Natural killer cell (primary cell): ENCODE results near the gene TENM3. TPM values are rescaled to one million over a fixed set of nuclear protein-coding genes. Genes with fewer than 3 reads are reported as not detected.

Experiments
- ATAC-seq, 3 donors: fragments of 150-1000 bp in 2 of 3; fragments of 200-7000 bp in 1 of 3; cut with Tn5 transposase; 1 replicate in 1 of 3; 2 replicates in 2 of 3; pipeline ENCODE4 v1.10.0; 2021; ENCODE audit warnings: mild to moderate bottlenecking in 2 of 3, moderate library complexity in 2 of 3
- DNase-seq, 2 donors: peaks; one replicate each; pipeline versions ENCODE4 v3.0.0 to v3.0.0-alpha.2; 2013 to 2021; ENCODE audit warnings: mixed read lengths in 1 of 2
- H3K27ac ChIP-seq: one replicate; pipeline ENCODE4 v1.5.1; 2013; ENCODE audit warnings: mild to moderate bottlenecking, low read length
- H3K27me3 ChIP-seq: one replicate; pipeline ENCODE4 v1.6.1; 2013; ENCODE audit warnings: low read length; ENCODE audit not compliant: control insufficient read depth, insufficient read depth
- H3K36me3 ChIP-seq: one replicate; pipeline ENCODE4 v1.6.1; 2013; ENCODE audit warnings: low read length; ENCODE audit not compliant: control insufficient read depth, insufficient read depth
- H3K4me1 ChIP-seq: one replicate; pipeline ENCODE4 v1.6.1; 2013; ENCODE audit warnings: low read length; ENCODE audit not compliant: control insufficient read depth, insufficient read depth
- H3K4me3 ChIP-seq: one replicate; pipeline ENCODE4 v1.5.1; 2013; ENCODE audit warnings: low read length
- H3K9me3 ChIP-seq: one replicate; pipeline ENCODE4 v1.6.1; 2013; ENCODE audit warnings: low read length; ENCODE audit not compliant: control insufficient read depth, insufficient read depth
- H3K27ac Mint-ChIP-seq, 2 donors: one replicate each; pipeline ENCODE4 v1.8.0; 2022; ENCODE audit warnings: mild to moderate bottlenecking in 2 of 2, mixed read lengths in 2 of 2, moderate library complexity in 1 of 2
- H3K27me3 Mint-ChIP-seq, 2 donors: one replicate each; pipeline ENCODE4 v1.8.0; 2022; ENCODE audit warnings: low read depth in 2 of 2, mixed read lengths in 2 of 2
- H3K36me3 Mint-ChIP-seq: one replicate; pipeline ENCODE4 v1.8.0; 2022; ENCODE audit warnings: mixed read lengths
- H3K4me1 Mint-ChIP-seq, 2 donors: one replicate each; pipeline ENCODE4 v1.8.0; 2022; ENCODE audit warnings: mixed read lengths in 2 of 2
- H3K4me3 Mint-ChIP-seq: one replicate; pipeline ENCODE4 v1.8.0; 2022; ENCODE audit warnings: mild to moderate bottlenecking, moderate library complexity, mixed read lengths
- H3K9me3 Mint-ChIP-seq, 2 donors: one replicate each; pipeline ENCODE4 v1.8.0; 2022; ENCODE audit warnings: mixed read lengths in 2 of 2
- WGBS: methylation state at CpG from one replicate; pipeline ENCODE4 v1.1.7; 2013; ENCODE audit warnings: missing lambda C conversion rate; ENCODE audit not compliant: insufficient coverage; 5-methylcytosine and 5-hydroxymethylcytosine counted together
- intact Hi-C: fragments of 100-400 bp; cut with micrococcal nuclease; formaldehyde crosslinking; loops from one replicate; pipeline ENCODE4 v1.14.2; 2022
- total RNA-seq, 4 donors: library from RNA; stranded (reverse); fragments of 120-200 nt in 1 of 4; gene quantifications; one replicate each; pipeline versions ENCODE4 v1.2.3 to v1.2.4, GENCODE V29; 2013 to 2022
- TF ChIP-seq, protein P1 (sequence below): fragments of 200-600 bp; IDR thresholded peaks from one replicate; pipeline ENCODE4 v1.8.0; 2022; ENCODE audit warnings: antibody characterized with exemption

The TENM3 gene
- total RNA-seq, 3 donors from 2014 or later (not counting 1 experiment from before 2014, with no cell fraction given) = not detected

- H3K27me3 Mint-ChIP-seq = no peaks in the 10 kb centered on the region
- TF ChIP-seq, protein P1, sequence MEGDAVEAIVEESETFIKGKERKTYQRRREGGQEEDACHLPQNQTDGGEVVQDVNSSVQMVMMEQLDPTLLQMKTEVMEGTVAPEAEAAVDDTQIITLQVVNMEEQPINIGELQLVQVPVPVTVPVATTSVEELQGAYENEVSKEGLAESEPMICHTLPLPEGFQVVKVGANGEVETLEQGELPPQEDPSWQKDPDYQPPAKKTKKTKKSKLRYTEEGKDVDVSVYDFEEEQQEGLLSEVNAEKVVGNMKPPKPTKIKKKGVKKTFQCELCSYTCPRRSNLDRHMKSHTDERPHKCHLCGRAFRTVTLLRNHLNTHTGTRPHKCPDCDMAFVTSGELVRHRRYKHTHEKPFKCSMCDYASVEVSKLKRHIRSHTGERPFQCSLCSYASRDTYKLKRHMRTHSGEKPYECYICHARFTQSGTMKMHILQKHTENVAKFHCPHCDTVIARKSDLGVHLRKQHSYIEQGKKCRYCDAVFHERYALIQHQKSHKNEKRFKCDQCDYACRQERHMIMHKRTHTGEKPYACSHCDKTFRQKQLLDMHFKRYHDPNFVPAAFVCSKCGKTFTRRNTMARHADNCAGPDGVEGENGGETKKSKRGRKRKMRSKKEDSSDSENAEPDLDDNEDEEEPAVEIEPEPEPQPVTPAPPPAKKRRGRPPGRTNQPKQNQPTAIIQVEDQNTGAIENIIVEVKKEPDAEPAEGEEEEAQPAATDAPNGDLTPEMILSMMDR = no peak
- H3K4me1 Mint-ChIP-seq = no peaks in the 10 kb centered on the region
- H3K4me1 ChIP-seq = no peaks in the 10 kb centered on the region
- no peaks in the 10 kb centered on the region for H3K36me3 ChIP-seq
- 78% methylated on average over 13 of the region's 13 CpGs for WGBS
- intact Hi-C loops = no loop called here
- H3K9me3 ChIP-seq = no peaks in the 10 kb centered on the region
- H3K27me3 ChIP-seq = no peaks in the 10 kb centered on the region
- H3K9me3 Mint-ChIP-seq = peaks cover 0 to 2% of the 10 kb centered on the region in 2 donors
- H3K4me3 ChIP-seq = no peak overlapping the region
- DNase-seq = no peak
- no peak overlapping the region for H3K27ac Mint-ChIP-seq
- no peaks in the 10 kb centered on the region for H3K36me3 Mint-ChIP-seq
- no peak overlapping the region for H3K27ac ChIP-seq
- no peak overlapping the region for H3K4me3 Mint-ChIP-seq
- ATAC-seq = no peak
Observed at GRCh38 chr4:182264139-182264752, 21.0 kb downstream of the TENM3 start.

- ATAC-seq = no peak
- Mint-ChIP-seq H3K27ac (no peak overlapping the region), H3K9me3 (peaks cover 0 to 2% of the 10 kb centered on the region in 2 donors), H3K4me3 (no peak overlapping the region), H3K4me1 (no peaks in the 10 kb centered on the region), H3K27me3 (no peaks in the 10 kb centered on the region), H3K36me3 (no peaks in the 10 kb centered on the region)
- intact Hi-C loops = no loop called here
- no peak overlapping the region for H3K27ac ChIP-seq
- no peaks in the 10 kb centered on the region for H3K27me3 ChIP-seq
- H3K36me3 ChIP-seq = no peaks in the 10 kb centered on the region
- no peaks in the 10 kb centered on the region for H3K9me3 ChIP-seq
- WGBS = 54% methylated on average over 2 of the region's 3 CpGs
- H3K4me3 ChIP-seq = no peak overlapping the region
- no peak for DNase-seq
- H3K4me1 ChIP-seq = no peaks in the 10 kb centered on the region
- TF ChIP-seq, protein P1 = no peak
Observed at GRCh38 chr4:182265881-182266280, 22.7 kb downstream of the TENM3 start.

DNA sequence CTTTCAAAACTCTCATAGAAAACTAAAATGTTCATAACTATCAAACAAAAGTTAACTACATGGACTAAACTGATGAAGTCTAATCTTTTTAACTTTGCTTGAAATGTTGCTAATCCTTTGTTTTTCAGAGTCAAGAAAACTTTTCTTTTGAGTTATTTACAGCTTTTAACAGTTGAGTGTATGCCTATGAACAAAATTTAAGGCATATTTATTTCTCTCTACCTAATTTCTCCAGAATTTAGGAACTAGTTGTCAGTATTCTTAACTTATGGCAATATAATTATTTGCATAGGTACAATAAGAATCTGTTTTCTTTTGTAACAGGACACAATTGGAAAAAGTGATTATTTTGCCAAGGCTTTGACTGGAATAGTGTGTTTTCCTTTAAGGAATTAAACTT lies 23.8 kb downstream of the TENM3 start:
- no peaks in the 10 kb centered on the region for H3K27me3 Mint-ChIP-seq
- H3K36me3 ChIP-seq = no peaks in the 10 kb centered on the region
- intact Hi-C loops = no loop called here
- H3K27me3 ChIP-seq = no peaks in the 10 kb centered on the region
- no peak for DNase-seq
- H3K4me3 Mint-ChIP-seq = no peak overlapping the region
- no peak for ATAC-seq
- no peaks in the 10 kb centered on the region for H3K4me1 Mint-ChIP-seq
- no peaks in the 10 kb centered on the region for H3K36me3 Mint-ChIP-seq
- H3K27ac Mint-ChIP-seq = no peak overlapping the region
- H3K9me3 ChIP-seq = no peaks in the 10 kb centered on the region
- no peak overlapping the region for H3K4me3 ChIP-seq
- H3K27ac ChIP-seq = no peak overlapping the region
- no peaks in the 10 kb centered on the region for H3K4me1 ChIP-seq
- H3K9me3 Mint-ChIP-seq = no peaks in the 10 kb centered on the region
- TF ChIP-seq, protein P1 = no peak

DNA sequence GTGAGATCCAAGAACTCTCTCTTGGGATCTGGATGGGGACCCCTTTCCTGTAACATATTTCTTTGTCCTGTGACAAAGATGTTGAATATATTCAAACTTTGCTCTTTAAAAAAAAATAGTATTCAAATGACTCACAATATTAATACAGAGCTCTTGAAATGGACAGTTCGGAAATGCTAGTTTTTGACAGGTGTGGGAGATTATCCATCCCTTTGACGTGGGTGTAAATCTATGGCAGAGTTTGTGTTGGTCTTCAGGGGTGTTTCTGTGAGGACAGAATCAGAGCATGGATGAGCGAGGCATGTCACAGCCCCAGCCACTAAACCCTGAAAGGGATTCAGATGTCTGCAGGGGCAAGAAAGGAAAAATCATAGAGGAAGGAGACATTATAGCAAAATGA lies 25.8 kb downstream of the TENM3 start:
- Mint-ChIP-seq H3K4me1 (no peaks in the 10 kb centered on the region), H3K36me3 (no peaks in the 10 kb centered on the region), H3K4me3 (no peak overlapping the region), H3K9me3 (peaks cover 0 to 2% of the 10 kb centered on the region in 2 donors), H3K27me3 (no peaks in the 10 kb centered on the region), H3K27ac (no peak overlapping the region)
- Histone ChIP-seq H3K4me3 (no peak overlapping the region), H3K9me3 (no peaks in the 10 kb centered on the region), H3K4me1 (no peaks in the 10 kb centered on the region), H3K27ac (no peak overlapping the region), H3K27me3 (no peaks in the 10 kb centered on the region), H3K36me3 (no peaks in the 10 kb centered on the region)
- TF ChIP-seq, protein P1 = no peak
- no peak for DNase-seq
- intact Hi-C loops = no loop called here
- no peak for ATAC-seq
- WGBS = 65% methylated on average over 3 of the region's 3 CpGs
